ENCODE measurements around the gene MARS1.

The MARS1 gene

DNA sequence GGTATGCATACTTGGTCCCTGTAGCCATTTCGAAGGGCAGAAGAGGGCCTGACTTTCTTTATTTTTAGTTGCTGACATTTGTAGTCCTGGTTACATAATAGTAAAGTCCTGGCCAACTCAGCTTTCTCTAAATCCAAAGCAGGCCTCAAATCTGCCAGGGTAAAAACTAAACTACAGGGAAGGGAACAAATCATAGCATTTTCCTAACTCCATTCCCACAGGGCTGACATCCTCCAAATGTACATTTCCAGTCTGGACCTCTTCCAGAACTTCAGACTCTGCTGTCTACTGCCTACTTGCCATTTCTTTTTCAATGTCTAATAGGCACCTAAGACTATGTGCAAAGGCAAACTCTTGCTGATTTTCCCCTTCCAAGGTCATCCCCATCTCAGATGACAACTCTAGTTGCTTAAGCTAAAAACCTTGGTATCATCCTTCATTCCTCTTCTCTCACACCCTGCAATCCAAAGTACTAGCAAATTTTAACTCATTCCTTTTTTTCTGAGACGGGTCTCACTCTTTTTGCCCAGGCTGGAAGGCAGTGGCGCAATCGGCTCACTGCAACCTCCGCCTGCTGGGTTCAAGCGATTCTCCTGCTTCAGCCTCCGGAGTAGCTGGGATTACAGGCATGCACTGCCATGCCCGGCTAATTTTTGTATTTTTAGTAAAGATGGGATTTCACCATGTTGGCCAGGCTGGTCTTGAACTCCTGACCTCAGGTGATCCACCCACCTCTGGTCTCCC lies 30.5 kb downstream of the MARS1 start:
- Histone ChIP-seq H3K27ac (replicated peaks) (peak overlapping the region; percentile 18; the same call in 1 of the 2 replicates), H3K27me3 (ENCODE audit: insufficient read depth, poor library complexity, severe bottlenecking) (no peaks in the 10 kb centered on the region), H3K4me3 (replicated peaks; ENCODE audit: insufficient read depth, low read length) (peak overlapping the region; percentile 90)
- no peak for DNase-seq (ENCODE audit: low read depth in 1 of 2, low spot score in 1 of 2)
- TF ChIP-seq SPI1 (IDR thresholded peaks at IDR 0.05; ENCODE audit: borderline replicate concordance, low read depth) (no peak), GABPA (IDR thresholded peaks at IDR 0.05; ENCODE audit: low read depth) (no peak), CTCF (IDR thresholded peaks at IDR 0.05; ENCODE audit: insufficient read depth, low read length) (no peak), POLR2AphosphoS5 (IDR thresholded peaks at IDR 0.05; ENCODE audit: low read depth) (no peak; the same call in none of the 2 replicates)
- TF ChIP-seq, protein P1, sequence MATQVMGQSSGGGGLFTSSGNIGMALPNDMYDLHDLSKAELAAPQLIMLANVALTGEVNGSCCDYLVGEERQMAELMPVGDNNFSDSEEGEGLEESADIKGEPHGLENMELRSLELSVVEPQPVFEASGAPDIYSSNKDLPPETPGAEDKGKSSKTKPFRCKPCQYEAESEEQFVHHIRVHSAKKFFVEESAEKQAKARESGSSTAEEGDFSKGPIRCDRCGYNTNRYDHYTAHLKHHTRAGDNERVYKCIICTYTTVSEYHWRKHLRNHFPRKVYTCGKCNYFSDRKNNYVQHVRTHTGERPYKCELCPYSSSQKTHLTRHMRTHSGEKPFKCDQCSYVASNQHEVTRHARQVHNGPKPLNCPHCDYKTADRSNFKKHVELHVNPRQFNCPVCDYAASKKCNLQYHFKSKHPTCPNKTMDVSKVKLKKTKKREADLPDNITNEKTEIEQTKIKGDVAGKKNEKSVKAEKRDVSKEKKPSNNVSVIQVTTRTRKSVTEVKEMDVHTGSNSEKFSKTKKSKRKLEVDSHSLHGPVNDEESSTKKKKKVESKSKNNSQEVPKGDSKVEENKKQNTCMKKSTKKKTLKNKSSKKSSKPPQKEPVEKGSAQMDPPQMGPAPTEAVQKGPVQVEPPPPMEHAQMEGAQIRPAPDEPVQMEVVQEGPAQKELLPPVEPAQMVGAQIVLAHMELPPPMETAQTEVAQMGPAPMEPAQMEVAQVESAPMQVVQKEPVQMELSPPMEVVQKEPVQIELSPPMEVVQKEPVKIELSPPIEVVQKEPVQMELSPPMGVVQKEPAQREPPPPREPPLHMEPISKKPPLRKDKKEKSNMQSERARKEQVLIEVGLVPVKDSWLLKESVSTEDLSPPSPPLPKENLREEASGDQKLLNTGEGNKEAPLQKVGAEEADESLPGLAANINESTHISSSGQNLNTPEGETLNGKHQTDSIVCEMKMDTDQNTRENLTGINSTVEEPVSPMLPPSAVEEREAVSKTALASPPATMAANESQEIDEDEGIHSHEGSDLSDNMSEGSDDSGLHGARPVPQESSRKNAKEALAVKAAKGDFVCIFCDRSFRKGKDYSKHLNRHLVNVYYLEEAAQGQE (IDR thresholded peaks at IDR 0.05; ENCODE audit: insufficient replicate concordance, low read depth), result no peak

DNA sequence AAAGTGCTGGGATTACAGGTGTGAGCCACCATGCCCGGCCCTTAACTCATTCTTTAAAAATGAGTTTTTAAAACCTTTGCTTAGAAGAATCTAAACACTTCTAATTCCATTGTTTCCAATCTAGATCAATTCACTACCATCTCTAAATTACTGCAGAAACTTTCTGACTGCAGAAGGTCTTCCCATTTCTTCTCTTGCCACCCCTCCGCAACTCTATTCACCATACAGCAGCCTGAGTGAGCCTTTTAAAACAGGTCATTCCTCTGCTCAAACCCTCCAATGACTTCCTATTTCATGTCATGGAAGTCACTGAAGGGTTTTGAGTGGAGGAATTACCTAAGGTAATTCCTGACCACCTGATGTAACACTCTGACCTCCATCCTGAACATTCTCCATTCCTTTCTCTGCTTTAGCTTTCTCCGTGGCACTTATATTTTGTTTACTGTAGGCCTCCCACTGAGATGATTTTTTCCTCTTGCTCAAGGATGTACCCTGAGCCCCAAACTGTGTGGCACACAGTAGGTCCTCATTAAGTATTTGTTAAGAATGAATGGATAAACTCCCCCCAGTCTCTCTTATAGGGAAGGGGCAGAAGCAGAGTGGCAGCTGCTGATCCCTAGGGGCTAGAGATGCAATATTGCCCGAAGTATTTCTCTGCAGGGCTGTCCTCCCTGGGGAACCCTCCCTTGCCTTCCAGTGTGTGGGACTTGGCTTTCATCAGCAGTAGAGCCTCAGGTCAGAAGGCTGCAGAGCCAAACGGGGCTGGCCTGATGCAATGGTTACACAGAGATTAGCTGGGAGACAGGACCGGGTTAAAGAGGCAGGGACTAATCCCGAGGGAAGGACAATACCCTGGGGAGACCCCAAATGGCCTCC lies 31.3 kb downstream of the MARS1 start:
- H3K27ac ChIP-seq (replicated peaks), result peak overlapping the region; percentile 88
- DNase-seq (ENCODE audit: low read depth in 1 of 2, low spot score in 1 of 2), result peak in 1 of 2 experiments; percentile 51
- TF ChIP-seq SPI1 (IDR thresholded peaks at IDR 0.05; ENCODE audit: borderline replicate concordance, low read depth) (peak; percentile 33; the same call in 1 of the 2 replicates), GABPA (IDR thresholded peaks at IDR 0.05; ENCODE audit: low read depth) (no peak), POLR2AphosphoS5 (IDR thresholded peaks at IDR 0.05; ENCODE audit: low read depth) (no peak; the same call in 1 of the 2 replicates)
- TF ChIP-seq, protein P1 (IDR thresholded peaks at IDR 0.05; ENCODE audit: insufficient replicate concordance, low read depth), result no peak
- H3K27me3 ChIP-seq (ENCODE audit: insufficient read depth, poor library complexity, severe bottlenecking), result no peaks in the 10 kb centered on the region
- H3K4me3 ChIP-seq (replicated peaks; ENCODE audit: insufficient read depth, low read length), result peak overlapping the region; percentile 90

GRCh38 chr12:57519796-57520052 lies 31.9 kb downstream of the MARS1 start:
- TF ChIP-seq CTCF (IDR thresholded peaks at IDR 0.05; ENCODE audit: insufficient read depth, low read length), result no peak
- no peak for TF ChIP-seq POLR2AphosphoS5 (IDR thresholded peaks at IDR 0.05; ENCODE audit: low read depth)
- TF ChIP-seq SPI1 (IDR thresholded peaks at IDR 0.05; ENCODE audit: borderline replicate concordance, low read depth), result no peak
- Histone ChIP-seq H3K27ac (replicated peaks) (peak overlapping the region; percentile 88), H3K27me3 (ENCODE audit: insufficient read depth, poor library complexity, severe bottlenecking) (no peaks in the 10 kb centered on the region), H3K4me3 (replicated peaks; ENCODE audit: insufficient read depth, low read length) (peak overlapping the region; percentile 90)
- peak in 1 of 2 experiments; percentile 25 for DNase-seq (ENCODE audit: low read depth in 1 of 2, low spot score in 1 of 2)

Measured in HL-60 (cell line).